ENCODE measurements around the gene SCD5.

The SCD5 gene

DNA sequence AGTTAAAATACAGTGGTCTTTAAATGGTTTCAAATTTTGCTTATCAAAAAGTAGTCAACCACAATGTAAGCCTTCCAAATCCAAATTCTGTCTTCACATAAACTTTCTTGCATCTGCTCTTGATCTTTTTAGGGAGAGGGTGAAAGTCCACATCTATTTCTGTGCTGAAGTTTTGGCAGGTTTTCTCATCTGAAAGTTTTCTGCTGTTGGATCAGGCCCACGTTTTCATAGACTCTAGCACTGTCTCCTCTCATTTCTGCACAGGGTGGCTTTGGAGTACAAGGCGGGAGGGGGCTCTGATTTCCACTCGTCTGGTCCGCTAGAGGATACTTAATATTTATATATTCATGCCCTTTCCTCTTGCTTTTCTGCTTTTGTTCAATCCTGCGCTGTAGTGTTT is 218.7 kb downstream of the SCD5 start:
- TF ChIP-seq FOXP2 (optimal IDR thresholded peaks at IDR 0.05; ENCODE audit: borderline replicate concordance, extremely low read depth, extremely low read length, insufficient read depth) (no peak), POLR2AphosphoS5 (IDR thresholded peaks at IDR 0.05; ENCODE audit: low read depth, low read length) (no peak), SIN3A (IDR thresholded peaks at IDR 0.05; ENCODE audit: borderline replicate concordance, insufficient read depth, low read length) (no peak), TAF1 (IDR thresholded peaks at IDR 0.05; ENCODE audit: borderline replicate concordance, insufficient read depth, low read length) (no peak)
- TF ChIP-seq, protein P1, sequence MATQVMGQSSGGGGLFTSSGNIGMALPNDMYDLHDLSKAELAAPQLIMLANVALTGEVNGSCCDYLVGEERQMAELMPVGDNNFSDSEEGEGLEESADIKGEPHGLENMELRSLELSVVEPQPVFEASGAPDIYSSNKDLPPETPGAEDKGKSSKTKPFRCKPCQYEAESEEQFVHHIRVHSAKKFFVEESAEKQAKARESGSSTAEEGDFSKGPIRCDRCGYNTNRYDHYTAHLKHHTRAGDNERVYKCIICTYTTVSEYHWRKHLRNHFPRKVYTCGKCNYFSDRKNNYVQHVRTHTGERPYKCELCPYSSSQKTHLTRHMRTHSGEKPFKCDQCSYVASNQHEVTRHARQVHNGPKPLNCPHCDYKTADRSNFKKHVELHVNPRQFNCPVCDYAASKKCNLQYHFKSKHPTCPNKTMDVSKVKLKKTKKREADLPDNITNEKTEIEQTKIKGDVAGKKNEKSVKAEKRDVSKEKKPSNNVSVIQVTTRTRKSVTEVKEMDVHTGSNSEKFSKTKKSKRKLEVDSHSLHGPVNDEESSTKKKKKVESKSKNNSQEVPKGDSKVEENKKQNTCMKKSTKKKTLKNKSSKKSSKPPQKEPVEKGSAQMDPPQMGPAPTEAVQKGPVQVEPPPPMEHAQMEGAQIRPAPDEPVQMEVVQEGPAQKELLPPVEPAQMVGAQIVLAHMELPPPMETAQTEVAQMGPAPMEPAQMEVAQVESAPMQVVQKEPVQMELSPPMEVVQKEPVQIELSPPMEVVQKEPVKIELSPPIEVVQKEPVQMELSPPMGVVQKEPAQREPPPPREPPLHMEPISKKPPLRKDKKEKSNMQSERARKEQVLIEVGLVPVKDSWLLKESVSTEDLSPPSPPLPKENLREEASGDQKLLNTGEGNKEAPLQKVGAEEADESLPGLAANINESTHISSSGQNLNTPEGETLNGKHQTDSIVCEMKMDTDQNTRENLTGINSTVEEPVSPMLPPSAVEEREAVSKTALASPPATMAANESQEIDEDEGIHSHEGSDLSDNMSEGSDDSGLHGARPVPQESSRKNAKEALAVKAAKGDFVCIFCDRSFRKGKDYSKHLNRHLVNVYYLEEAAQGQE (IDR thresholded peaks at IDR 0.05; ENCODE audit: insufficient read depth in 1 of 2, low read depth in 2 of 2, low read length in 2 of 2), result no peak

Data from PFSK-1 (cell line).